ENCODE measurements around the gene PDE3A. TPM values are rescaled to one million over a fixed set of nuclear protein-coding genes. Genes with fewer than 3 reads are reported as not detected.

Gene PDE3A
- total RNA-seq, 2 experiments from 2014 or later, result not detected

- ChIA-PET POLR2A (no interaction called here), CTCF (ENCODE audit: unreplicated experiment) (no interaction called here)
- Histone ChIP-seq H3K79me2 (ENCODE audit: insufficient read depth, low read depth, low read length) (no peaks in the 10 kb centered on the region), H3K9me2 (ENCODE audit: insufficient read depth, low read length) (no peaks in the 10 kb centered on the region), H3K27ac (ENCODE audit: low read depth, low read length, poor library complexity, severe bottlenecking) (no peak overlapping the region), H4K20me1 (ENCODE audit: insufficient read depth, low read length) (no peaks in the 10 kb centered on the region), H3K4me1 (ENCODE audit: insufficient read depth, low read length, poor library complexity, severe bottlenecking) (no peaks in the 10 kb centered on the region), H3K4me2 (ENCODE audit: low read length) (no peak overlapping the region), H3K36me3 (ENCODE audit: insufficient read depth, low read length) (no peaks in the 10 kb centered on the region), H2AFZ (ENCODE audit: low read length) (no peak overlapping the region), H3K9me3 (ENCODE audit: low read length) (no peaks in the 10 kb centered on the region), H3K4me3 (ENCODE audit: low read depth, low read length, poor library complexity, severe bottlenecking) (no peak overlapping the region)
- TF ChIP-seq EZH2phosphoT487 (IDR thresholded peaks at IDR 0.05; ENCODE audit: borderline replicate concordance, low read depth, low read length), result no peak
- no peak for TF ChIP-seq CTCF (conservative IDR thresholded peaks at IDR 0.05; ENCODE audit: low read length)
- DNase-seq (ENCODE audit: low spot score), result no peak
- BruUV-seq (replicated peaks), result no TSS peak
- intact Hi-C loops (cut with micrococcal nuclease; ENCODE audit: unreplicated experiment), result no loop called here
Measured at GRCh38 chr12:20457582-20457981, 89.2 kb downstream of the PDE3A start.

- TF ChIP-seq EZH2phosphoT487 (IDR thresholded peaks at IDR 0.05; ENCODE audit: borderline replicate concordance, low read depth, low read length), result no peak
- no peak for TF ChIP-seq CTCF (conservative IDR thresholded peaks at IDR 0.05; ENCODE audit: low read length)
- ChIA-PET CTCF (ENCODE audit: unreplicated experiment) (no interaction called here), POLR2A (interaction anchor here (0.7 kb wide), 1 partner anchor 32 kb away, joined by 3 read pairs; no protein-coding TSS in a partner anchor)
- DNase-seq (ENCODE audit: low spot score), result no peak
- Histone ChIP-seq H3K36me3 (ENCODE audit: insufficient read depth, low read length) (no peaks in the 10 kb centered on the region), H3K79me2 (ENCODE audit: insufficient read depth, low read depth, low read length) (no peaks in the 10 kb centered on the region), H3K27ac (ENCODE audit: low read depth, low read length, poor library complexity, severe bottlenecking) (no peak overlapping the region), H3K9me2 (ENCODE audit: insufficient read depth, low read length) (no peaks in the 10 kb centered on the region), H3K9me3 (ENCODE audit: low read length) (no peaks in the 10 kb centered on the region), H2AFZ (ENCODE audit: low read length) (no peak overlapping the region), H3K4me2 (ENCODE audit: low read length) (no peak overlapping the region), H3K4me1 (ENCODE audit: insufficient read depth, low read length, poor library complexity, severe bottlenecking) (no peaks in the 10 kb centered on the region), H4K20me1 (ENCODE audit: insufficient read depth, low read length) (no peaks in the 10 kb centered on the region), H3K4me3 (ENCODE audit: low read depth, low read length, poor library complexity, severe bottlenecking) (no peak overlapping the region)
- BruUV-seq (replicated peaks), result no TSS peak
- intact Hi-C loops (cut with micrococcal nuclease; ENCODE audit: unreplicated experiment), result no loop called here
Measured at GRCh38 chr12:20458011-20458410, 89.7 kb downstream of the PDE3A start.

GRCh38 chr12:20459920-20460319, 91.6 kb downstream of the PDE3A start:
- Histone ChIP-seq H3K27ac (ENCODE audit: low read depth, low read length, poor library complexity, severe bottlenecking) (no peak overlapping the region), H3K4me3 (ENCODE audit: low read depth, low read length, poor library complexity, severe bottlenecking) (no peak overlapping the region), H3K79me2 (ENCODE audit: insufficient read depth, low read depth, low read length) (no peaks in the 10 kb centered on the region), H3K36me3 (ENCODE audit: insufficient read depth, low read length) (no peaks in the 10 kb centered on the region), H3K4me1 (ENCODE audit: insufficient read depth, low read length, poor library complexity, severe bottlenecking) (no peaks in the 10 kb centered on the region), H2AFZ (ENCODE audit: low read length) (no peak overlapping the region), H3K9me3 (ENCODE audit: low read length) (no peaks in the 10 kb centered on the region), H4K20me1 (ENCODE audit: insufficient read depth, low read length) (no peaks in the 10 kb centered on the region), H3K9me2 (ENCODE audit: insufficient read depth, low read length) (no peaks in the 10 kb centered on the region), H3K4me2 (ENCODE audit: low read length) (no peak overlapping the region)
- ChIA-PET POLR2A (no interaction called here), CTCF (ENCODE audit: unreplicated experiment) (no interaction called here)
- DNase-seq (ENCODE audit: low spot score), result no peak
- TF ChIP-seq EZH2phosphoT487 (IDR thresholded peaks at IDR 0.05; ENCODE audit: borderline replicate concordance, low read depth, low read length) (no peak), CTCF (conservative IDR thresholded peaks at IDR 0.05; ENCODE audit: low read length) (no peak)
- intact Hi-C loops (cut with micrococcal nuclease; ENCODE audit: unreplicated experiment), result no loop called here
- BruUV-seq (replicated peaks), result no TSS peak
